ENCODE data around the gene ALDOB.
A peak's percentile ranks its signal among the peaks of the same experiment; 100 is the strongest.

The ALDOB gene

GRCh38 chr9:101450931-101451330 is 15.4 kb upstream of the ALDOB start:
- no peak overlapping the region for H3K4me3 ChIP-seq (ENCODE audit: control insufficient read depth, low read depth, low read length)
- no peak for DNase-seq (ENCODE audit: low read depth)
- TF ChIP-seq, protein P1, sequence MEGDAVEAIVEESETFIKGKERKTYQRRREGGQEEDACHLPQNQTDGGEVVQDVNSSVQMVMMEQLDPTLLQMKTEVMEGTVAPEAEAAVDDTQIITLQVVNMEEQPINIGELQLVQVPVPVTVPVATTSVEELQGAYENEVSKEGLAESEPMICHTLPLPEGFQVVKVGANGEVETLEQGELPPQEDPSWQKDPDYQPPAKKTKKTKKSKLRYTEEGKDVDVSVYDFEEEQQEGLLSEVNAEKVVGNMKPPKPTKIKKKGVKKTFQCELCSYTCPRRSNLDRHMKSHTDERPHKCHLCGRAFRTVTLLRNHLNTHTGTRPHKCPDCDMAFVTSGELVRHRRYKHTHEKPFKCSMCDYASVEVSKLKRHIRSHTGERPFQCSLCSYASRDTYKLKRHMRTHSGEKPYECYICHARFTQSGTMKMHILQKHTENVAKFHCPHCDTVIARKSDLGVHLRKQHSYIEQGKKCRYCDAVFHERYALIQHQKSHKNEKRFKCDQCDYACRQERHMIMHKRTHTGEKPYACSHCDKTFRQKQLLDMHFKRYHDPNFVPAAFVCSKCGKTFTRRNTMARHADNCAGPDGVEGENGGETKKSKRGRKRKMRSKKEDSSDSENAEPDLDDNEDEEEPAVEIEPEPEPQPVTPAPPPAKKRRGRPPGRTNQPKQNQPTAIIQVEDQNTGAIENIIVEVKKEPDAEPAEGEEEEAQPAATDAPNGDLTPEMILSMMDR (conservative IDR thresholded peaks at IDR 0.05; ENCODE audit: control insufficient read depth, insufficient read depth, low read depth, low read length): no peak

- peak; percentile 40 for DNase-seq (ENCODE audit: low read depth)
- peak overlapping the region; percentile 50 for H3K4me3 ChIP-seq (ENCODE audit: control insufficient read depth, low read depth, low read length)
- TF ChIP-seq, protein P1 (conservative IDR thresholded peaks at IDR 0.05; ENCODE audit: control insufficient read depth, insufficient read depth, low read depth, low read length): no peak
Measured at GRCh38 chr9:101449071-101449721, 13.6 kb upstream of the ALDOB start.

GRCh38 chr9:101448680-101449070 is 13.1 kb upstream of the ALDOB start:
- TF ChIP-seq, protein P1 (conservative IDR thresholded peaks at IDR 0.05; ENCODE audit: control insufficient read depth, insufficient read depth, low read depth, low read length): no peak
- no peak for DNase-seq (ENCODE audit: low read depth)
- no peak overlapping the region for H3K4me3 ChIP-seq (ENCODE audit: control insufficient read depth, low read depth, low read length)

- no peak overlapping the region for H3K4me3 ChIP-seq (ENCODE audit: control insufficient read depth, low read depth, low read length)
- DNase-seq (ENCODE audit: low read depth): no peak
- TF ChIP-seq, protein P1 (conservative IDR thresholded peaks at IDR 0.05; ENCODE audit: control insufficient read depth, insufficient read depth, low read depth, low read length): no peak
Measured at GRCh38 chr9:101446732-101447131, 11.2 kb upstream of the ALDOB start.

DNA sequence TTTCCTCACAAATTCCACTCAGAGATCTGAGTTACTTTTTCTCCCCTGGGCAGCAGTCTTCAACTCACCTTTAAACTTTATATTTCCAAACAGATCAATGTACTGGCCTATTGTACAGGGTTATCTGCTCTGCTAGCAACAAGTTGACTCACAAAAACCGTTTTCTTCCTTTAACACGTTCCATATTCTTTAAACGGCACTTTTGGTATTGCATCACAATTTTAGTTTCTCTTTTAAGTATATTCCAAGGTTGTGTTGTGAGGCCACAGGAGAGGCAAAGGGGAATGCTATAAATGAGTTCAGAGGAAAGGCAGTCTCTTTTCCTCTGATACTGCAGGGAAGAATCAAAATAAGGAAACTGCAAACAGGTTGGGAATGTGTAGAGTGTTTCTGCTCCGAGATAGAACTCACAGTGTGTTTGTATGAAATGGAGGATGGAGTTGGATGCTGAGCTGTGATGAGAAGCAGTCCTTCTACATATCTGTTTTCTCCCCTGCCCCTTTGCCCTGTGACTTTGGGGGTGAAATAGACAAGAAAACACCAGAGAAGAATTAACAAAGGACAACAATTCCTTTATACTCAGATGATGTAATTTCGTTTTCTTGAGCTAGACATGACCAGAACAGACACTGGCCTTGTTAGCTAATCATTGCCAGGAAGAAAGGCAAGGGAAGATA is 9.9 kb upstream of the ALDOB start:
- DNase-seq (ENCODE audit: low read depth): peak; percentile 46
- no peak overlapping the region for H3K4me3 ChIP-seq (ENCODE audit: control insufficient read depth, low read depth, low read length)
- TF ChIP-seq, protein P1 (conservative IDR thresholded peaks at IDR 0.05; ENCODE audit: control insufficient read depth, insufficient read depth, low read depth, low read length): no peak

DNA sequence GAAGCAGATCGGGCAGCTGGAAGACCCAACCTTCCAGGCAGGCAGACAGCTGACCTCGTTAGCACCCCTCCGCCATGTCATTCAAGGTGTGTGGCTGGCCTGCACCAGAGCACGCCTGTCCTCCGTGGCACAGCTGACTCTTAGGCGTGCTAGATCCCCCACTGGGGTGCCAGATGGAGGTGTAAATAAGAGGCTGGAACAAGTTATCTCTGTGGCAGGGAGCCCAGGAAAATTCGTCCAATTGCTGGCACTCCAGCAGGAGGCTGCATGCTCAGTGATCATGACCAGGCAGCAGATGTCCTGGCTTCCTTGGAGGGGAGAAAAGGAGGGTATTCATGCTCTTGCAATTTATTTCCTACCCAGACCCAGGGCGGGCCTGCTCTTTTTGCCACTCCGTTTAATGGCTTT is 7.8 kb upstream of the ALDOB start:
- TF ChIP-seq, protein P1 (conservative IDR thresholded peaks at IDR 0.05; ENCODE audit: control insufficient read depth, insufficient read depth, low read depth, low read length): no peak
- no peak for DNase-seq (ENCODE audit: low read depth)
- H3K4me3 ChIP-seq (ENCODE audit: control insufficient read depth, low read depth, low read length): no peak overlapping the region
